HK-2 (cell line): ENCODE data around the gene RGL2.
"Not testable (repeated sequence)": the region's sequence is repeated elsewhere in the genome, so short reads cannot be mapped to it uniquely, and the experiment has no call there.

Experiments
- DNase-seq: peaks from one replicate; pipeline ENCODE4 v3.0.0-alpha.2; 2018; ENCODE audit not compliant: unreplicated experiment

Gene RGL2

GRCh38 chr6:33273924-33274902 is 24.5 kb downstream of the RGL2 start:
- DNase-seq, result no peak

- DNase-seq, result no peak
Measured at GRCh38 chr6:33273129-33273923, 25.4 kb downstream of the RGL2 start.

GRCh38 chr6:33272275-33273128 is 26.2 kb downstream of the RGL2 start:
- no peak for DNase-seq

GRCh38 chr6:33271468-33272274 is 27.1 kb downstream of the RGL2 start, which contains the start of the genes RPS18 and VPS52:
TSS of gene RPS18 (plus strand) at chr6:33272075. CDS start at chr6:33272120, 45 bp downstream.
TSS of gene VPS52 (minus strand) at chr6:33271876. CDS start at chr6:33271675, 201 bp downstream.
- peak; percentile 90 for DNase-seq

GRCh38 chr6:33271117-33271467 is 27.6 kb downstream of the RGL2 start:
- DNase-seq, result no peak

GRCh38 chr6:33264015-33264414 is 34.7 kb downstream of the RGL2 start:
- no peak for DNase-seq

GRCh38 chr6:33262490-33262889 is 36.3 kb downstream of the RGL2 start:
- DNase-seq, result not testable (repeated sequence)

GRCh38 chr6:33259032-33259431 is 39.7 kb downstream of the RGL2 start:
- DNase-seq, result no peak

- DNase-seq, result no peak
Measured at GRCh38 chr6:33254591-33254990, 44.2 kb downstream of the RGL2 start.

- no peak for DNase-seq
Measured at GRCh38 chr6:33252759-33253158, 46.0 kb downstream of the RGL2 start.

GRCh38 chr6:33251395-33252012 is 47.2 kb downstream of the RGL2 start:
- no peak for DNase-seq

- no peak for DNase-seq
Measured at GRCh38 chr6:33250731-33251130, 48.0 kb downstream of the RGL2 start.

GRCh38 chr6:33249732-33250630 is 48.8 kb downstream of the RGL2 start:
- peak; percentile 41 for DNase-seq

GRCh38 chr6:33248932-33249731 is 49.6 kb downstream of the RGL2 start:
- peak; percentile 97 for DNase-seq

GRCh38 chr6:33248643-33248931 is 50.2 kb downstream of the RGL2 start:
- no peak for DNase-seq

- peak; percentile 89 for DNase-seq
Measured at GRCh38 chr6:33247977-33248642, 50.6 kb downstream of the RGL2 start.

- no peak for DNase-seq
Measured at GRCh38 chr6:33243476-33243875, 55.3 kb downstream of the RGL2 start.

- DNase-seq, result no peak
Measured at GRCh38 chr6:33241968-33242367, 56.8 kb downstream of the RGL2 start.
